Left ventricle myocardium inferior (tissue), 1 donor: ENCODE data around the gene NFS1. TPM values are rescaled to one million over a fixed set of nuclear protein-coding genes. Genes with fewer than 3 reads are reported as not detected.
"Not testable (repeated sequence)": the region's sequence is repeated elsewhere in the genome, so short reads cannot be mapped to it uniquely, and the experiment has no call there.

Experiments
- DNase-seq: peaks from one replicate; pipeline ENCODE4 v3.0.0-alpha.2; 2020
- H3K27ac ChIP-seq: fragments of 200-600 bp; replicated peaks from 2 replicates; pipeline ENCODE4 v1.8.0; 2021
- H3K27me3 ChIP-seq: fragments of 200-600 bp; 2 replicates; pipeline ENCODE4 v1.8.0; 2021; ENCODE audit warnings: low read depth
- H3K36me3 ChIP-seq: fragments of 200-600 bp; 2 replicates; pipeline ENCODE4 v1.8.0; 2021
- H3K4me1 ChIP-seq: fragments of 200-600 bp; 2 replicates; pipeline ENCODE4 v1.8.0; 2021
- H3K4me3 ChIP-seq: fragments of 200-600 bp; 2 replicates; pipeline ENCODE4 v1.8.0; 2021; ENCODE audit warnings: mild to moderate bottlenecking, moderate library complexity
- H3K9me3 ChIP-seq: fragments of 200-600 bp; replicated peaks from 2 replicates; pipeline ENCODE4 v1.8.0; 2021
- CTCF ChIP-seq: fragments of 200-600 bp; IDR thresholded peaks from 2 replicates; pipeline ENCODE4 v1.8.0; 2021; ENCODE audit warnings: antibody characterized with exemption, mild to moderate bottlenecking, borderline replicate concordance
- intact Hi-C: fragments of 100-400 bp; cut with micrococcal nuclease; formaldehyde crosslinking; loops from one replicate; pipeline ENCODE4 v1.11.0; 2022
- total RNA-seq: library from RNA; stranded (reverse); fragmentation: NEBNext Ultra II Directional; extraction: Animal tissue kit (Norgen Biotek cat#: 25700); gene quantifications from one replicate; pipeline ENCODE4 v1.2.1, GENCODE V29; 2021
- donor health status: DM: no; HTN: yes; CAD: no; lungs with severe emphysema.

The NFS1 gene
- total RNA-seq, 1 donor from 2014 or later, result 60.8 TPM

GRCh38 chr20:35690265-35690664 lies 8.9 kb downstream of the NFS1 start:
- no peaks in the 10 kb centered on the region for H3K9me3 ChIP-seq
- H3K27me3 ChIP-seq, result no peaks in the 10 kb centered on the region
- H3K4me3 ChIP-seq, result no peak overlapping the region
- TF ChIP-seq CTCF, result no peak
- intact Hi-C loops, result no loop called here
- peaks cover 87% of the 10 kb centered on the region for H3K36me3 ChIP-seq
- no peak for DNase-seq
- H3K4me1 ChIP-seq, result no peaks in the 10 kb centered on the region
- no peak overlapping the region for H3K27ac ChIP-seq

DNA sequence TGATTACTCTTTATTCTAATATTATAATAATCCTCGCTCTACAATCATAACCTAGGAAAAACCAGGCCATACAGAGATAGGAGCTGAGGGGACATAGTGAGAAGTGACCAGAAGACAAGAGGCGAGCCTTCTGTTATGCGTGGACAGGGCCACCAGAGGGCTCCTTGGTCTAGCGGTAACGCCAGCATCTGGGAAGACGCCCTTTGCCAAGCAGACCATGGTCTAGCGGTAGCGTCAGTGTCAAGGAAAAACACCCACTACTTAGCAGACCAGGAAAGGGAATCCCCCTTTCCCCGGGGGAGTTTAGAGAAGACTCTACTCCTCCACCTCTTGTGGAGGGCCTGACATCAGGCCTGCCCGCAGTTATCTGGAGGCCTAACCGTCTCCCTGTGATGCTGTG lies 12.3 kb downstream of the NFS1 start:
- H3K27me3 ChIP-seq, intact Hi-C loops, H3K4me3 ChIP-seq, H3K9me3 ChIP-seq, DNase-seq, H3K27ac ChIP-seq, H3K4me1 ChIP-seq: not testable (repeated sequence)
- peaks cover 77% of the 10 kb centered on the region for H3K36me3 ChIP-seq

DNA sequence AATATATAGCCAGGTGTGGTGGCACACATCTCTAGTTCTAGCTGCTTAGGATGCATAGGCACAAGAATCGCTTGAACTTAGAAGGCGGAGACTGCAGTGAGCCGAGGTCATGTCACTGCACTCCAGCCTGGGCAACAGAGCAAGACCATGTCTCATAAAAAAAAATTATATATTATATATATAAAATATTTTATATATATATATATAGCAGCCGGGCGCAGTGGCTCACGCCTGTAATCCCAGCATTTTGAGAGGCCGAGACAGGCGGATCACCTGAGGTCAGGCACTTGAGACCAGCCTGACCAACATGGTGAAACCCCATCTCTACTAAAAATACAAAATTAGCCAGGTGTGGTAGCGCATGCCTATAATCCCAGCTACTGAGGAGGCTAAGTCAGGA lies 13.8 kb downstream of the NFS1 start:
- intact Hi-C loops, H3K27me3 ChIP-seq, H3K4me3 ChIP-seq, DNase-seq, H3K27ac ChIP-seq, H3K4me1 ChIP-seq, H3K9me3 ChIP-seq: not testable (repeated sequence)
- peaks cover 86% of the 10 kb centered on the region for H3K36me3 ChIP-seq

- no peak overlapping the region for H3K4me3 ChIP-seq
- no peaks in the 10 kb centered on the region for H3K27me3 ChIP-seq
- no peak for DNase-seq
- H3K27ac ChIP-seq, result no peak overlapping the region
- no peaks in the 10 kb centered on the region for H3K9me3 ChIP-seq
- no peak for TF ChIP-seq CTCF
- peaks cover 86% of the 10 kb centered on the region for H3K36me3 ChIP-seq
- intact Hi-C loops, result no loop called here
- H3K4me1 ChIP-seq, result no peaks in the 10 kb centered on the region
Observed at GRCh38 chr20:35681960-35682359, 17.2 kb downstream of the NFS1 start.

GRCh38 chr20:35680452-35681183 lies 18.5 kb downstream of the NFS1 start:
- H3K4me3 ChIP-seq, result no peak overlapping the region
- no peaks in the 10 kb centered on the region for H3K4me1 ChIP-seq
- H3K27ac ChIP-seq, result no peak overlapping the region
- H3K9me3 ChIP-seq, result no peaks in the 10 kb centered on the region
- peaks cover 86% of the 10 kb centered on the region for H3K36me3 ChIP-seq
- intact Hi-C loops, result no loop called here
- no peaks in the 10 kb centered on the region for H3K27me3 ChIP-seq
- no peak for TF ChIP-seq CTCF
- DNase-seq, result no peak

DNA sequence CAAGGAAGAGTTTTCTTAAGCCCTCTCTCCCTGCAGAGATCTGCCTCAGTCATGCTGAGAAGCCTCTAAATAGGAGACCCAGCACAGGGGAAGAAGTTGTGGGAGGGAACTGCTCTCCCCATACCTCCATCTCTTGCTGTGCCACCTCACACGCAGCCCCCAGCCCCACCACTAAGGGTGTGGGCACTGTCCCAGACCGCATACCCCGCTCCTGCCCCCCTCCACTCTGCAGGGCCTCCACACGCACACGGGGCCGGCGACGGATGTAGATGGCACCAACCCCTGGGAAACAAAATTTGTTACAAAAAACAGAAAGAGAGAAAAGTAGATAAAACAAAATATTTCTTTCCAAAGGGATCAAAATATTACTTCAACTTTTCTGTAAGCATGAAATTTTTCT lies 24.2 kb downstream of the NFS1 start:
- no peak for TF ChIP-seq CTCF
- intact Hi-C loops, result no loop called here
- no peak overlapping the region for H3K4me3 ChIP-seq
- peaks cover 99% of the 10 kb centered on the region for H3K36me3 ChIP-seq
- no peak overlapping the region for H3K27ac ChIP-seq
- no peak for DNase-seq
- no peaks in the 10 kb centered on the region for H3K27me3 ChIP-seq
- H3K4me1 ChIP-seq, result no peaks in the 10 kb centered on the region
- no peaks in the 10 kb centered on the region for H3K9me3 ChIP-seq
